C4-2B (cell line): ENCODE measurements around the gene GCNT3.

Experiments used
- H3K27ac ChIP-seq: fragments of 450-650 bp; 2 replicates; pipeline ENCODE4 v1.5.1; 2017
- CTCF ChIP-seq: fragments of 450-650 bp; conservative IDR thresholded peaks from 2 replicates; pipeline ENCODE4 v1.5.1; 2017; ENCODE audit warnings: mild to moderate bottlenecking
- ZFX ChIP-seq: fragments of 450-650 bp; IDR thresholded peaks from 2 replicates; pipeline ENCODE4 v1.6.1; 2017

GCNT3 gene

GRCh38 chr15:59662260-59662659, 50.7 kb downstream of the GCNT3 start:
- no peak overlapping the region for H3K27ac ChIP-seq
- TF ChIP-seq CTCF: no peak
- no peak for TF ChIP-seq ZFX

DNA sequence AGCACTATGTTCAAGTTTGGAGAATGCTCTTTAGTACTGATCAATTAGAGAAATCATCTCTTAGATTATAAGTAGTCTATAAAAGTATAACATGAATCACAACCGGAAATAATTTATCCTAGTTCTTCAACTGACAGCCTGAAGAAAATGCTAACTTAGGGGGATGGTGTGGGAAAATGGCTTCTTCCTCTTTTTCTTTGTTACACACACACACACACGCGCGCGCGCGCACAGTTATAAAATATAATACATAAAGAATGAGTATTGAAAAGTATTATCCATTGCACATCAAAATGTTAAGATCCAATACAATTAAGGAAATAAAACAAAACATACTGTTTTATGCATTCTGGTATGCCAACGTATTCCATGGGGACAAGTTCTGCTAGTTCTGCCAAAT, 57.0 kb downstream of the GCNT3 start:
- no peak overlapping the region for H3K27ac ChIP-seq
- no peak for TF ChIP-seq CTCF
- no peak for TF ChIP-seq ZFX
